GM21360 (cell line): ENCODE results near the gene PTP4A2.

ENCODE experiments used
- ATAC-seq: cut with Tn5 transposase; IDR thresholded peaks from one replicate; pipeline ENCODE4 v1.9.1; 2021; ENCODE audit warnings: mild to moderate bottlenecking, moderate library complexity; ENCODE audit not compliant: unreplicated experiment

PTP4A2 gene

GRCh38 chr1:31865728-31866449 is 72.3 kb downstream of the PTP4A2 start:
- ATAC-seq, result no peak

- no peak for ATAC-seq
Observed at GRCh38 chr1:31862071-31862470, 76.1 kb downstream of the PTP4A2 start.

GRCh38 chr1:31861346-31861745 is 76.8 kb downstream of the PTP4A2 start:
- no peak for ATAC-seq

GRCh38 chr1:31860581-31860980 is 77.6 kb downstream of the PTP4A2 start:
- no peak for ATAC-seq

- ATAC-seq, result no peak
Observed at GRCh38 chr1:31859719-31860118, 78.4 kb downstream of the PTP4A2 start.

GRCh38 chr1:31859044-31859443 is 79.1 kb downstream of the PTP4A2 start:
- no peak for ATAC-seq

- no peak for ATAC-seq
Observed at GRCh38 chr1:31857863-31858262, 80.3 kb downstream of the PTP4A2 start.
